Neural progenitor cell (in vitro differentiated cells): ENCODE data around the gene CLK3. TPM values are rescaled to one million over a fixed set of nuclear protein-coding genes. Genes with fewer than 3 reads are reported as not detected.

Experiments used
- DNase-seq: peaks from one replicate; pipeline ENCODE4 v3.0.0-alpha.2; 2016; ENCODE audit warnings: low spot score
- H2AFZ ChIP-seq: fragments of 200-600 bp; sonication (generic); replicated peaks from 2 replicates; pipeline ENCODE4 v1.6.1; 2016; ENCODE audit warnings: antibody characterized with exemption
- H3F3A ChIP-seq: fragments of 200-600 bp; sonication (generic); 2 replicates; pipeline ENCODE4 v1.6.1; 2016; ENCODE audit warnings: antibody characterized with exemption, low read depth
- H3K27ac ChIP-seq: fragments of 200-600 bp; sonication (generic); 2 replicates; pipeline ENCODE4 v1.5.1; 2016; ENCODE audit warnings: mild to moderate bottlenecking
- H3K27me3 ChIP-seq: fragments of 200-600 bp; sonication (generic); 2 replicates; pipeline ENCODE4 v1.6.1; 2016; ENCODE audit warnings: mild to moderate bottlenecking, moderate library complexity
- H3K36me3 ChIP-seq: fragments of 200-600 bp; sonication (generic); 2 replicates; pipeline ENCODE4 v1.5.1; 2016
- H3K4me1 ChIP-seq: fragments of 200-600 bp; sonication (generic); 2 replicates; pipeline ENCODE4 v1.6.1; 2016; ENCODE audit warnings: mixed run types
- H3K4me2 ChIP-seq: fragments of 200-600 bp; sonication (generic); 2 replicates; pipeline ENCODE4 v1.6.1; 2016
- H3K4me3 ChIP-seq: fragments of 200-600 bp; sonication (generic); 2 replicates; pipeline ENCODE4 v1.5.1; 2016
- H3K79me2 ChIP-seq: fragments of 200-600 bp; sonication (generic); 2 replicates; pipeline ENCODE4 v1.6.1; 2016; ENCODE audit warnings: low read depth
- H3K9ac ChIP-seq: fragments of 200-600 bp; sonication (generic); 2 replicates; pipeline ENCODE4 v1.6.1; 2016
- H3K9me3 ChIP-seq: fragments of 200-600 bp; sonication (generic); 2 replicates; pipeline ENCODE4 v1.5.1; 2016; ENCODE audit warnings: low read depth
- H4K20me1 ChIP-seq: fragments of 200-600 bp; sonication (generic); 2 replicates; pipeline ENCODE4 v1.6.1; 2016; ENCODE audit warnings: low read depth
- H3K27ac Mint-ChIP-seq: 3 replicates; pipeline ENCODE4 v1.8.0; 2021; ENCODE audit warnings: mixed read lengths
- H3K27me3 Mint-ChIP-seq: 2 replicates; pipeline ENCODE4 v1.8.0; 2022; ENCODE audit warnings: low read depth, mild to moderate bottlenecking, inconsistent platforms, moderate library complexity, mixed read lengths; ENCODE audit not compliant: insufficient read depth
- H3K36me3 Mint-ChIP-seq: 3 replicates; pipeline ENCODE4 v1.8.0; 2021; ENCODE audit warnings: mixed read lengths
- H3K4me1 Mint-ChIP-seq: 3 replicates; pipeline ENCODE4 v1.8.0; 2021; ENCODE audit warnings: mixed read lengths
- H3K4me3 Mint-ChIP-seq: 3 replicates; pipeline ENCODE4 v1.8.0; 2021; ENCODE audit warnings: mild to moderate bottlenecking, moderate library complexity, mixed read lengths
- H3K9me3 Mint-ChIP-seq: 3 replicates; pipeline ENCODE4 v1.8.0; 2020; ENCODE audit warnings: mixed read lengths
- CTCF ChIP-seq: fragments of 200-600 bp; sonication (generic); IDR thresholded peaks from 2 replicates; pipeline ENCODE4 v1.5.1; 2017; ENCODE audit warnings: antibody characterized with exemption, mild to moderate bottlenecking
- EZH2 ChIP-seq: fragments of 200-600 bp; sonication (generic); IDR thresholded peaks from 2 replicates; pipeline ENCODE4 v1.6.1; 2017; ENCODE audit warnings: antibody characterized with exemption, mild to moderate bottlenecking, moderate library complexity
- EZH2phosphoT487 ChIP-seq: fragments of 200-600 bp; sonication (generic); IDR thresholded peaks from 2 replicates; pipeline ENCODE4 v1.6.1; 2017; ENCODE audit warnings: antibody characterized with exemption
- total RNA-seq: library from RNA; depleted of rRNA; stranded (reverse); fragments of >200 nt; gene quantifications from 2 replicates; pipeline ENCODE4 v1.2.3, GENCODE V29; 2015; ENCODE audit warnings: low replicate concordance

Gene CLK3
- total RNA-seq, 1 donor from 2014 or later, result 66.1 TPM

DNA sequence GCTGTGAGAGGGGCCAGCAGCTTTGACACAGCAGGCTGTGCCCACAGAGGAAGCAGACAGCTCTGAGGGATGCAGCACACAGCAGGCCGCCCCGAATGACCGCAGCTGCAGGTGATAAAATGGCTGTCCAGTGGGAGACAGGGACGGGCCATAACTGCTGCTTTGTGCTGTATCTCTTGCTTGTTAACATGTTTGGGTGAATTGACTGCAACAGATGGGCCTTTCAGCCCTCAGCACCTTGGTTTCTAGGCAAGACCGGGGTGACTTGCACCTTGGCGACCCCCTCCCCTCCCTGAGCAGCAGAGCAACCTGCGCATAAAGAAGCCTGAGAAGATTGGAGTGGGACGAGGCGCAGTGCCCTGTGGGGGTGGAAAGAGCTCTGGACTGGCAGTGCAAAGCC lies 36.6 kb upstream of the CLK3 start:
- Histone ChIP-seq H3F3A (peaks cover 10% of the 10 kb centered on the region), H3K4me3 (no peak overlapping the region), H3K36me3 (peaks cover 3% of the 10 kb centered on the region), H3K27ac (no peak overlapping the region), H3K4me2 (no peak overlapping the region), H3K9me3 (no peaks in the 10 kb centered on the region), H3K27me3 (no peaks in the 10 kb centered on the region), H4K20me1 (peaks cover 69% of the 10 kb centered on the region), H3K4me1 (peaks cover 5% of the 10 kb centered on the region), H3K9ac (no peak overlapping the region), H2AFZ (no peak overlapping the region), H3K79me2 (peaks cover 9% of the 10 kb centered on the region)
- Mint-ChIP-seq H3K4me1 (no peaks in the 10 kb centered on the region), H3K27me3 (peaks cover 2% of the 10 kb centered on the region), H3K9me3 (no peaks in the 10 kb centered on the region), H3K27ac (no peak overlapping the region), H3K36me3 (peaks cover 21% of the 10 kb centered on the region), H3K4me3 (no peak overlapping the region)
- no peak for DNase-seq
- no peak for TF ChIP-seq EZH2
- TF ChIP-seq CTCF, result no peak
- no peak for TF ChIP-seq EZH2phosphoT487

DNA sequence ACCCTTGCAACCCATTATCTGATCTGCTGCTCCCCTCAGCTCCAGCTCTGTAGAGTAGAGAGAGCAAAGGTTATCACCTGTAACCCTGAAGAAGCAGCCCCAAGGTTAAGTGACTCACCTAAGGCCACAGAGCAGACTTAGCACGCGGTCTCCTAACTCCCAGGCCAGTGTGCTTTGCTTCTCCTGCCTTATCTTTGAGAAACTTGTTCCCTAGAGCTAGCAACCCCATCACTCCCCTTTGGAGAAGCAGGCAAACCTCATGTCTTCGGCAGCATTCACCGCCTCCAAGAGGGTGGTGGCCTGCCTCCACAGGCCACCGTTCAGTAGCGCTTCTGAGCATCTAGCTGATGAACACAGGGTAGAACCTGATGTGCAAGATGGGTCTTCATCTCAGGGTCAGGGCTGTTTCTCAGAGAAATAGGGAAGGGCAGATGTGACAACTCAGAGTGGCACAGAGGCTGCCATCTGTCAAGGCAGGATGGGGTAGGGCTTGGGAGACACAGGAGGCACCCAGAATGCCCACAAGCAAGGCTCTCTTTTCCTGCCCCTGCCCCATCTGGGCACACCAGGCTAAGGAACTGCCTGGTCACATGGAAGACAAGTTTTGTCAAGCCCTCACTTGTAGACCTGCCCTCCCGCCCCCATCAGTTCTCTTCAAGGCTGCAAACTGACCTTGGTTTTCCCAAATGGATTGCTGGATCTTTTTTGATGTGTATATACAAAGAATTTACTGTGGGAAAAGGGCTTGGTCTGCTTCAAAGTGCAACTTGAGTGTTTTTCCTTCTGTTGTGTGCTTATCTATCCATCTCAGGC lies 34.9 kb upstream of the CLK3 start:
- peaks cover 3% of the 10 kb centered on the region for H3K4me1 Mint-ChIP-seq
- H3K9ac ChIP-seq, result no peak overlapping the region
- no peak overlapping the region for H2AFZ ChIP-seq
- no peak overlapping the region for H3K27ac Mint-ChIP-seq
- H3F3A ChIP-seq, result peaks cover 24% of the 10 kb centered on the region
- TF ChIP-seq CTCF (no peak), EZH2 (no peak), EZH2phosphoT487 (no peak)
- H3K4me3 ChIP-seq, result no peak overlapping the region
- H3K9me3 ChIP-seq, result no peaks in the 10 kb centered on the region
- H3K27me3 Mint-ChIP-seq, result peaks cover 6% of the 10 kb centered on the region
- H3K9me3 Mint-ChIP-seq, result no peaks in the 10 kb centered on the region
- peaks cover 9% of the 10 kb centered on the region for H3K79me2 ChIP-seq
- DNase-seq, result no peak
- peaks cover 3% of the 10 kb centered on the region for H3K36me3 ChIP-seq
- H3K27ac ChIP-seq, result no peak overlapping the region
- peaks cover 20% of the 10 kb centered on the region for H3K4me1 ChIP-seq
- H3K27me3 ChIP-seq, result no peaks in the 10 kb centered on the region
- H4K20me1 ChIP-seq, result peaks cover 82% of the 10 kb centered on the region
- peaks cover 17% of the 10 kb centered on the region for H3K36me3 Mint-ChIP-seq
- H3K4me2 ChIP-seq, result no peak overlapping the region
- H3K4me3 Mint-ChIP-seq, result no peak overlapping the region

DNA sequence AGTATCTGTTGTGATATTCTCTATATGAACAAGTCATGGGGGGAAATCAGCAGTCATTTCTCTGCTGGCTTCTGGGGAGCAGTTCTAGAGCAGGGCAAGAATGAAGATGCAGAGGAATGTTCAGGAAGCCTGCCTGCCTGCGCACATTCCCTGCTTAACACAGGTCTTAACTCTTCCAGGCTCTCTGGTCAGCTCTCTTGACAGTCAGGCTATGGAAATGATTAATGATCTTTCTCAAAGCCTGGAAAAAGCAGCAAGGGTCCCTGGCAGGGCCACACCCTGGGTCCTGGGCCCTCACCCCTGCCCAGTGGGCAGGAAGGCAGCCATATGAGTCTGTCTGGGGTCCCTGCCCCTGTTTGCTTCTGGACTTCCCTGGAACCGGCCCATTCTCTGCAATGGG lies 31.4 kb upstream of the CLK3 start:
- Mint-ChIP-seq H3K36me3 (peaks cover 16% of the 10 kb centered on the region), H3K27me3 (peaks cover 5% of the 10 kb centered on the region), H3K9me3 (no peaks in the 10 kb centered on the region), H3K4me1 (peaks cover 24% of the 10 kb centered on the region), H3K27ac (peak overlapping the region; percentile 42), H3K4me3 (no peak overlapping the region)
- Histone ChIP-seq H3K9me3 (no peaks in the 10 kb centered on the region), H3K27ac (peak overlapping the region; percentile 49), H3F3A (peaks cover 46% of the 10 kb centered on the region), H4K20me1 (peaks cover 93% of the 10 kb centered on the region), H3K36me3 (no peaks in the 10 kb centered on the region), H3K4me1 (peaks cover 37% of the 10 kb centered on the region), H3K4me2 (peak overlapping the region; percentile 51), H2AFZ (no peak overlapping the region), H3K79me2 (peaks cover 19% of the 10 kb centered on the region), H3K27me3 (no peaks in the 10 kb centered on the region), H3K9ac (no peak overlapping the region), H3K4me3 (no peak overlapping the region)
- no peak for TF ChIP-seq CTCF
- no peak for DNase-seq
